ENCODE data around the gene TMEM132E. TPM values are rescaled to one million over a fixed set of nuclear protein-coding genes. Genes with fewer than 3 reads are reported as not detected.

The TMEM132E gene
- total RNA-seq, 1 donor, result not detected

GRCh38 chr17:34652021-34652555 is 72.7 kb downstream of the TMEM132E start:
- no peaks in the 10 kb centered on the region for H3K4me1 ChIP-seq (ENCODE audit: insufficient read depth, low read length)
- H3K36me3 ChIP-seq (ENCODE audit: insufficient read depth, low read length), result no peaks in the 10 kb centered on the region
- H2AFZ ChIP-seq (ENCODE audit: low read length), result no peak overlapping the region
- no peak for TF ChIP-seq CTCF (IDR thresholded peaks at IDR 0.05; ENCODE audit: extremely low read depth, low read depth, low read length)
- no peaks in the 10 kb centered on the region for H3K9me3 ChIP-seq (ENCODE audit: low read depth, low read length)
- H3K4me2 ChIP-seq (ENCODE audit: insufficient read depth, low read length), result no peak overlapping the region
- no peaks in the 10 kb centered on the region for H3K79me2 ChIP-seq (ENCODE audit: insufficient read depth, low read length)
- no peak overlapping the region for H3K4me3 ChIP-seq (ENCODE audit: insufficient read depth, low read length)
- no peaks in the 10 kb centered on the region for H3K27me3 ChIP-seq (ENCODE audit: insufficient read depth, low read length)
- no peak for DNase-seq (ENCODE audit: insufficient read length, low spot score, missing footprints)
- H3K27ac ChIP-seq (ENCODE audit: low read depth, low read length), result no peak overlapping the region
- no peaks in the 10 kb centered on the region for H4K20me1 ChIP-seq (ENCODE audit: insufficient read depth, low read length)

GRCh38 chr17:34653511-34653910 is 74.1 kb downstream of the TMEM132E start:
- no peak overlapping the region for H2AFZ ChIP-seq (ENCODE audit: low read length)
- H3K27ac ChIP-seq (ENCODE audit: low read depth, low read length), result no peak overlapping the region
- H4K20me1 ChIP-seq (ENCODE audit: insufficient read depth, low read length), result no peaks in the 10 kb centered on the region
- no peak overlapping the region for H3K4me3 ChIP-seq (ENCODE audit: insufficient read depth, low read length)
- no peak for TF ChIP-seq CTCF (IDR thresholded peaks at IDR 0.05; ENCODE audit: extremely low read depth, low read depth, low read length)
- H3K9me3 ChIP-seq (ENCODE audit: low read depth, low read length), result no peaks in the 10 kb centered on the region
- H3K27me3 ChIP-seq (ENCODE audit: insufficient read depth, low read length), result no peaks in the 10 kb centered on the region
- DNase-seq (ENCODE audit: insufficient read length, low spot score, missing footprints), result no peak
- H3K4me2 ChIP-seq (ENCODE audit: insufficient read depth, low read length), result no peak overlapping the region
- H3K4me1 ChIP-seq (ENCODE audit: insufficient read depth, low read length), result no peaks in the 10 kb centered on the region
- no peaks in the 10 kb centered on the region for H3K79me2 ChIP-seq (ENCODE audit: insufficient read depth, low read length)
- no peaks in the 10 kb centered on the region for H3K36me3 ChIP-seq (ENCODE audit: insufficient read depth, low read length)

GRCh38 chr17:34654276-34654880 is 75.0 kb downstream of the TMEM132E start:
- Histone ChIP-seq H3K36me3 (ENCODE audit: insufficient read depth, low read length) (no peaks in the 10 kb centered on the region), H3K79me2 (ENCODE audit: insufficient read depth, low read length) (no peaks in the 10 kb centered on the region), H4K20me1 (ENCODE audit: insufficient read depth, low read length) (no peaks in the 10 kb centered on the region), H2AFZ (ENCODE audit: low read length) (no peak overlapping the region), H3K27me3 (ENCODE audit: insufficient read depth, low read length) (no peaks in the 10 kb centered on the region), H3K4me1 (ENCODE audit: insufficient read depth, low read length) (no peaks in the 10 kb centered on the region), H3K9me3 (ENCODE audit: low read depth, low read length) (no peaks in the 10 kb centered on the region), H3K4me3 (ENCODE audit: insufficient read depth, low read length) (no peak overlapping the region), H3K4me2 (ENCODE audit: insufficient read depth, low read length) (no peak overlapping the region), H3K27ac (ENCODE audit: low read depth, low read length) (no peak overlapping the region)
- no peak for TF ChIP-seq CTCF (IDR thresholded peaks at IDR 0.05; ENCODE audit: extremely low read depth, low read depth, low read length)
- no peak for DNase-seq (ENCODE audit: insufficient read length, low spot score, missing footprints)

GRCh38 chr17:34654881-34655276 is 75.5 kb downstream of the TMEM132E start:
- Histone ChIP-seq H3K27ac (ENCODE audit: low read depth, low read length) (no peak overlapping the region), H3K9me3 (ENCODE audit: low read depth, low read length) (no peaks in the 10 kb centered on the region)
- no peak for TF ChIP-seq CTCF (IDR thresholded peaks at IDR 0.05; ENCODE audit: extremely low read depth, low read depth, low read length)

More at GRCh38 chr17:34654881-34655276, 75.5 kb downstream of the TMEM132E start:
- Histone ChIP-seq H3K4me3 (ENCODE audit: insufficient read depth, low read length) (no peak overlapping the region), H3K79me2 (ENCODE audit: insufficient read depth, low read length) (no peaks in the 10 kb centered on the region), H3K36me3 (ENCODE audit: insufficient read depth, low read length) (no peaks in the 10 kb centered on the region), H3K4me1 (ENCODE audit: insufficient read depth, low read length) (no peaks in the 10 kb centered on the region), H3K4me2 (ENCODE audit: insufficient read depth, low read length) (no peak overlapping the region), H3K27me3 (ENCODE audit: insufficient read depth, low read length) (no peaks in the 10 kb centered on the region), H4K20me1 (ENCODE audit: insufficient read depth, low read length) (no peaks in the 10 kb centered on the region), H2AFZ (ENCODE audit: low read length) (no peak overlapping the region)
- DNase-seq (ENCODE audit: insufficient read length, low spot score, missing footprints), result no peak
